ENCODE results near the gene GPR153.

Gene GPR153

DNA sequence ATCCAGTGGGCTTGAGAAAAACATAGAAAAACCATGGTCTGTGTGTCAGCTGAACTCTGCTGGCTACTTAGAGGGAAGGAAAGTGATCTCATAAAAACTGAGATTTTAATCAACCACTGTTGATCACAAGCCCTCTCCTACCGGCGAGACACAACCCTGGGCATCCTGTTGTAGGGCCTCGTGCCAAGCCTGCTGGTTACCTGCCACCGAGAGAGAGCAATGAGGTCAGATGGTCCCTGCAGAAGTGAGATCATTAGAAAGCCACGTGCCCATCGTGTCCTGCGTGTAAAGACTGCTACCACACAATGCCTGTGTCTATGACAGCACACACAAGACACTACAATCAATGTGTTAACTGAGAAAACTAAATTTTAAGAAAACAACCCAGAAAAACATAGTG, 41.7 kb upstream of the GPR153 start:
- TF ChIP-seq, protein P1, sequence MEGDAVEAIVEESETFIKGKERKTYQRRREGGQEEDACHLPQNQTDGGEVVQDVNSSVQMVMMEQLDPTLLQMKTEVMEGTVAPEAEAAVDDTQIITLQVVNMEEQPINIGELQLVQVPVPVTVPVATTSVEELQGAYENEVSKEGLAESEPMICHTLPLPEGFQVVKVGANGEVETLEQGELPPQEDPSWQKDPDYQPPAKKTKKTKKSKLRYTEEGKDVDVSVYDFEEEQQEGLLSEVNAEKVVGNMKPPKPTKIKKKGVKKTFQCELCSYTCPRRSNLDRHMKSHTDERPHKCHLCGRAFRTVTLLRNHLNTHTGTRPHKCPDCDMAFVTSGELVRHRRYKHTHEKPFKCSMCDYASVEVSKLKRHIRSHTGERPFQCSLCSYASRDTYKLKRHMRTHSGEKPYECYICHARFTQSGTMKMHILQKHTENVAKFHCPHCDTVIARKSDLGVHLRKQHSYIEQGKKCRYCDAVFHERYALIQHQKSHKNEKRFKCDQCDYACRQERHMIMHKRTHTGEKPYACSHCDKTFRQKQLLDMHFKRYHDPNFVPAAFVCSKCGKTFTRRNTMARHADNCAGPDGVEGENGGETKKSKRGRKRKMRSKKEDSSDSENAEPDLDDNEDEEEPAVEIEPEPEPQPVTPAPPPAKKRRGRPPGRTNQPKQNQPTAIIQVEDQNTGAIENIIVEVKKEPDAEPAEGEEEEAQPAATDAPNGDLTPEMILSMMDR (IDR thresholded peaks at IDR 0.05; ENCODE audit: low read depth, low read length) = no peak
- no peak for DNase-seq (ENCODE audit: extremely low read depth, low read depth)

- TF ChIP-seq, protein P1 (IDR thresholded peaks at IDR 0.05; ENCODE audit: low read depth, low read length) = no peak
Measured at GRCh38 chr1:6301526-6301925, 40.6 kb upstream of the GPR153 start.

GRCh38 chr1:6300342-6301048, 39.6 kb upstream of the GPR153 start:
- DNase-seq (ENCODE audit: extremely low read depth, low read depth) = no peak
- TF ChIP-seq, protein P1 (IDR thresholded peaks at IDR 0.05; ENCODE audit: low read depth, low read length) = no peak

More at GRCh38 chr1:6301526-6301925, 40.6 kb upstream of the GPR153 start:
- DNase-seq (ENCODE audit: extremely low read depth, low read depth) = no peak

- TF ChIP-seq, protein P1 (IDR thresholded peaks at IDR 0.05; ENCODE audit: low read depth, low read length) = no peak
- DNase-seq (ENCODE audit: extremely low read depth, low read depth) = no peak
Measured at GRCh38 chr1:6299557-6300165, 38.8 kb upstream of the GPR153 start.

GRCh38 chr1:6298940-6299465, 38.1 kb upstream of the GPR153 start:
- no peak for DNase-seq (ENCODE audit: extremely low read depth, low read depth)
- TF ChIP-seq, protein P1 (IDR thresholded peaks at IDR 0.05; ENCODE audit: low read depth, low read length) = no peak

DNA sequence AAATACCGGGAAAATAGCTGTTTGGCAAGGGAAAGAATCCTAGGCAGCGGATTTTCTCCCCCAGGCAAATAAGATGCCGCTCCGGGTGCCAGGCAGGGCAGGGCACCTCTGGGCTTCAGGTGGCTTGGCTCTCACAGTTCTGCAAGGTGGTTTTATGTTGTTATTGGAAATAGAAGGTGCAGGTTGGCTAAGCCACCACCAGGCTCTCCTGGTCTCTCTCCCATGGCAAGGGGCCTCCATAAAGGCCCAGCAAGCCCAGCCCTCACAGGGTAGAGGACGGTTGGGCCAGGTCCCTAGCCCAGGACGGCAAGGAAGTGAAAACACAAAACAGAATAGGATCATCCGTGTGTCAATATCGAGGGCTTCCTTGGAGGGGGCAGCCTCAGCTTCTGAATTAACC, 37.6 kb upstream of the GPR153 start:
- no peak for DNase-seq (ENCODE audit: extremely low read depth, low read depth)
- TF ChIP-seq, protein P1 (IDR thresholded peaks at IDR 0.05; ENCODE audit: low read depth, low read length) = no peak

DNA sequence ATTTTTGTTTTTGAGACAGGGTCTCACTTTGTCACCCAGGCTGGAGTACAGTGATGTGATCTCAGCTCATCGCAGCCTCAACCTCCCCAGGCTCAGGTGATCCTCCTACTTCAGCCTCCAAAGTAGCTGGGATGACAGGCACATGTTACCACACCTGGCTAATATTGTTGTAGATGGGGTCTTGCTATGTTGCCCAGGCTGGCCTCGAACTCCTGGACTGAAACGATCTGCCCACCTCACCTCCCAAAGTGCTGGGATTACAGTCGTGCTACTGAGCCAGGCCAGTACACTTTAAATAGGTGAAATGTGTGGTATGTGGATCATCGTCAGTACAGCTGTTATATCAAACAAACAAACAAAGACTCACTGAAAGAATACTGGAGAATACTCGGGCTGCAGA, 35.0 kb upstream of the GPR153 start:
- TF ChIP-seq, protein P1 (IDR thresholded peaks at IDR 0.05; ENCODE audit: low read depth, low read length) = no peak
- no peak for DNase-seq (ENCODE audit: extremely low read depth, low read depth)
